HG02970 (cell line): ENCODE results near the gene ZBTB47.

Experiments used
- ATAC-seq: cut with Tn5 transposase; IDR thresholded peaks from one replicate; pipeline ENCODE4 v1.9.1; 2021; ENCODE audit warnings: mild to moderate bottlenecking, moderate library complexity, moderate number of reproducible peaks; ENCODE audit not compliant: unreplicated experiment, low FRiP score

ZBTB47 gene

DNA sequence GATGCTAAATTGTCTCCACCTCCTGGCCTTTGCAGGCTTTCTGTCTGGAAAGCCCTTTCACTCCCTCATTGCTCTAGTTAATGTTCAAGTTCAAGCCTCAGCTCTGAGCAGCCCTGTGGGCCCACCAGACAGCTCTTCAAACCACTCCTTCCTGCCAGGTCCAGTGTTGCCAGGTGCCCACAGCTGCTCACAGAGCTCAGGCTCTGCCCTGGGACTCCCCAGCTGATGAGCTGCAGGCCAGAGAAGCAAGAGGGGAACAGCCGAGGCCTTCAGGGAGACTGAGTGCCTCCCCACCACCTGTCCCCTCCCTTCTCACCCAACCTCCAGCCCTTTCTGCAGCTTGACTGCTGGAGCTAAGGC, 1.3 kb upstream of the ZBTB47 start:
- ATAC-seq: no peak

DNA sequence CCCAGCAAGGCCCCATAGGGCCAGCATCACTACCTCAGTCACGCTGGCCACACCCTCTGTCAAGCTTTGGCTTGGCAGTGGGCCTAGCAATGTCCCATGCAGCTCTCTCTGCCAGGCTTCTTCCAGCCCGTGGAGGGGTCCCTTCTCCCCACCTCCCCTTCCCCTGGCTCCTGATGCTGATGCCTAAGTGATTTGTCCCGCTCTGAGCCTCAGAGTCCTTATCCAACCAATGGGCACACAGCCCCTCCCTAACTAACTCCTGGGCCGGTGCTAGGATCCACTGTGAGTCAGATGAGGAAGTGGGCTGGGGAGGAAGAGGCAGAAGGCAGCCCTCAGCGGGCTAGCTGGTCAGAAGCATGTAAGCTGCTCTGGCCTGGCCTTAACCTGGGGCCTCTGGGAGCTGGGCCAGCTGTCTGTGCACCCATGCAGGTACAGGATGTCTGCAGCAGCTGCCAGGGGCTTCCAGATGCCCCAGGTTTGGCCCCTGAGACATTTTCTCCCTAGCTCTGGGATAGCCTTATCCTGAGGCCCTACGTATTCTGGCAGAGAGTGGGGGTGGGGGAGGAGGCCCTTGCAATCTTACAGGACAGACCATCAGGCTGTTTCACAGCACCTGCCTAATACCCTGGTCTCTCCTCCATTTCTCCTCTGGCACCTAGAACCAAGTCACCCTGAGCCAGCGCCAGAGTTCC, 740 bp upstream of the ZBTB47 start:
- no peak for ATAC-seq

DNA sequence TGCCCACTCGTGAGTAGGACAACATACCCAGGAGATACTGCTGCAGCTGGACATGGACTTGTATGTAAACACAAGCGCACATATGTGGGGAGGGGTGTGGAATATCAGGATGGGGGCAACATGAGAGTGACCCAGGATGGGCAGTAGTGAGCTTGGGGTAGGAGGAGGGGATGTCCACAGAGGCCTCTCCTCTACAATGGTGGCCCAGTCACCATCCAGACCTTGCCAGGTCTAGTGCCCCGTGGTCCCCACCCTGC, 266 bp upstream of the ZBTB47 start:
- ATAC-seq: no peak

DNA sequence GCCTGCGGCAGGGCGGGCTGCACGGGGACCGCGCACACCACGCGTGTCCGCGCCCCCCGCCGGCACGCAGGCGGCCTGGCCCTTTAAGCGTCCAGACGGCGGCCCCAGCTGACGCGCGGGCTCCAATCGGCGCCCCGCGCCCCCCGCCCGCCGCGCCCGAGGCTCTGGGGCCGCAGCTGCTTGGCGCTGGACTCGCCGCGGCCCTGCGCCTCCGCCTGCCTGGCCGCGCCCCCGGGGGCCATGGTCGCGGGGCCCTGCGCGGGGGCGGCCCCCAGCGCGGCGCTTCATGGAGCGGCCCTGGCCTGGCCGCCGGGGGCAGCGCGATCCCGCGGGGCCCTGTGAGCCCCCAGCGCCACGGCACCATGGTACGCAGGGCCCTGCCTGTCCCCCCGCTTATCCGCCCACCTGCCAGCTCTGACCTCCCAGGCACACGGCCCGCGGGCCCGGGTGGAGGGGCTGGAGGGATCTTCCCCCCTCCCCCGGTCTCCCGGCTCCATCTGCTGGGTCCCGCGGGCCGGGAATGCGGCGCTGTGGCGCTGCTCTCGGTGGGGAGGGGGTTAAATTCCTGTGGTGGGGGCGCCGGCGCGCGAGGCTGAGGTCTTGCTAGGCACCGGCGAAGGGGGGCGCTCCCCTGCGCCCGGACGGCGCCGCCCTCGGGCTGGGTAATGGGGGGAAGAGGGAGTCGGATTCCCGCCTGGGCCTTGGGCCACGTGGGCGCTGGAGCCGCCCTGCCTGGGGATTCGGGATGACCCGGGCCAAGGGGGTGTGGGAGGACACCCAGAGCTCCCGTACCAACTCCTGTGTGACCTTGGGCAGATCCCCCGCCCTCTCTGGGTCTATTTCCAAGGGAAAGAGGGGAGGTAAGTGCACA, 1.1 kb downstream of the ZBTB47 start:
- ATAC-seq: no peak

DNA sequence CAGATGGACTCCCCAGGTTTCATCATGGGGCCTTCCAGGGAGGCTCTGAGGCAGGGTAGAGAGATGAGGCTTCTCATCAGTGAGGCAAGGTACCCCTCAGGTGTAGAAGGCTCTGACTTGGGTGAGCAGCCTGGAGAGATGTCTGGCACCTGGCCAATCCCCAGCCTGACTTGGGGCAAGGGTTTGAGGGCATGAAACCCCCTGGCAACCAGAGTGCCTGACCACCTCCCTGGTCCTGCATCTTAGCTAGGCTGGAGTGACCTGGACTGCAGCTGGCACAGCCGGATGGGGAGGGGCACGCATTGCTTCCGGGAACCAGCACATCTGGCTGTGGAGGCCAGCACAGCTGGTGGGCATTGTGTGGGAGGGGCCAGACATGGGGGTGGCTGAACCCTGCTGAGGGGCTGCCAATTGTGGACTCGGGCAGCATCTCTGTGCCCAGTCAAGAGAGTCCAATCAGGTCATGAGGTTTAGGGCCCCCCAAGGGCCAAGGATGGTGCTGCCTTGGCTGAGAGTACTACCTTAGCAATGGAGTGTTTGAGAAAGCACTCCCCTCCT, 1.9 kb downstream of the ZBTB47 start:
- no peak for ATAC-seq

DNA sequence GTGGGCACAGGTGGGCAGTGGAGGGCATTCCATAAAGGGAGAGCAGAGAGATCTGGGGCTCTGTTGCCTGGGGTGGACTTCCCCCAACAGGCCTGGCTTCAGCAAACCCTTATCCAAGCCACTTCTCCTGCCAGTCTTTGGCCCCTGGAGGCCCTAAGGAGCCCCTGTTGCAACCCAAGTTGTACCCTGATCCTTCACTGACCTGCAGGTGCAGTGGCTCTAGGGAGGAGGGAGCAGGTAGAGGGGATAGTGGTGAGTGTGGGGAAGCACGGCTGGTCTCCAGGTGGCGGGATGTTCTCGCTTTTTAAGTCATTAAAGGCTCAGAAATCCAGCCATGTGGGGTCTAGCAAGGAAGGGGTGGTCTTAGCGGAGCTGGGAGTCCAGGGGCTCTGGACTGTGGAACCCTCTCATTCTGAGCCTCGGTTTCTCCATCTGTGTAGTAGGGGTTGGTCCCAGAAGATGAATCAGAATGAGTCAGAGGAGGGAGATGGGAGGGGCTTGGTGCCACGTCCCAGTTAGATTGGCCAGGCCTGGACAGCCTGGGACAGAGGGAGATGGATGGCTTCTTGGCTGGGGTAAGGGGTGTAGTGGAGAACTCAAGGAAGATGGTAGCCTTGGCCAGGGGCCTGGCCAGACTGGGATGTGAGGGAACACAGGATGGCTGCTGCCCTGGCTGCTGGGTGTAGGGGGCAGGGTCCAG, 2.6 kb downstream of the ZBTB47 start:
- ATAC-seq: no peak

DNA sequence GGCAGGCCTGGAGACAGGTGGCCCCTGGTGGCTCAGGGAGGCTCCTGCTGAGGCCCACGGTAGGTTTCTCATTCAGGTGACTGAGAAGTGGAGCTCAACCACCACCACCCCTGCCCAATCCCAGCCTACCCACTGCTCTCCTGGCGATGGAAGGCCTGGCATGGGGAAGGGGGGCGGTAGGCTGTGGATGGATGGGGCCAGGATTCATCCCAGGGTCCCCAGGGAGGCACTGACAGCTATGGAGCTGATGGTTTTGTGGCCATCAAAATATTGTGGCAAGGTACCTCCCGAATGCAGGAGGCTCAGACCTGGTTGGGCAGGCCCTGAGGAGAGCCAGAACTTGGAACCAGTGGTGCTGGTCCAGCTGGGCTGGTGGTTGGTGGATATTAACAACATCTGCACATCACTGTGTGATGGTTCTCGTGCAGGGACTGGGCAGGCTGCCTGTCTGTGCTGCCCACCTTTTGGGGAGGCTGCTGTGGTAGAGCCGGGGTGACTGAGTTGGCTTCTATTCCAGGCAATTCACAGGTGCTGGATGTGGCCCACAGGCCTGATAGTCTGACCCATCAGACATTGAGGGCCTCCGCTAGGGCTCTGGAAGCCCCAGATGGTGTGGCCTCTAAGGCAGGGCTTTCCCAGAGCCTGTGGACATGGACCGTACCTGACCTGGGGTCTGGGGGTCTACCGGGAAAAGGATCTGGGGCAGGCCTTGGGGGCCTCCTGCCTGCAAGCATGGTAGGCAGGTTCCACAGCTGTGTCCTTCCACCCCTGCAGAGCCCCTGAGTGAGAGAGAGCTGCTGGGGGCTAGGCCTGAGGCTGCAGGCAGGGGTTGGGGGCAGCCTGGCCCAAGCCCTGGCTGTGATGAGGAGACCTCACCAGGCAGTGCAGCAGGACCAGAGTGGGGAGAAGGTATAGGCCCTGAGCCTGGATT, 3.4 kb downstream of the ZBTB47 start:
- no peak for ATAC-seq

DNA sequence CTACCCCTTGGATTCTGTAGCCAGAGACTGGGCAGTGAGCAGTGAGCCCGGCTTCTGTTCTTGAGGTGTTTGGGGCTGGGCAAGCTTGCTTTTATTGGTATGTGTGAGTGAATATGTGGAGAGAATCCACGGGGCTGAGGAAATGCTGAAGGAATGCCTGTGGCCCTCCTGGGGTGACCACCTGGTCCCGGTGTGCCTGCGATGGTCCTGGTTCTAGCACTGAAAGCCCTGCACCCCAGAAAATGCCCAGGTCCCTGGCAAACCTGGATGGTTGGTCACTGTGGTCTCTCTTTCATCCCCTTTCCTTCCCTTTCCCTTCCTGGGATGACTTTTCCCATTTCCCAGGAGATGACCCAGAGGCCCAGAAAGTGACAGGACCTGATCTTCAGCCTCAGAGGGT, 4.2 kb downstream of the ZBTB47 start:
- no peak for ATAC-seq

DNA sequence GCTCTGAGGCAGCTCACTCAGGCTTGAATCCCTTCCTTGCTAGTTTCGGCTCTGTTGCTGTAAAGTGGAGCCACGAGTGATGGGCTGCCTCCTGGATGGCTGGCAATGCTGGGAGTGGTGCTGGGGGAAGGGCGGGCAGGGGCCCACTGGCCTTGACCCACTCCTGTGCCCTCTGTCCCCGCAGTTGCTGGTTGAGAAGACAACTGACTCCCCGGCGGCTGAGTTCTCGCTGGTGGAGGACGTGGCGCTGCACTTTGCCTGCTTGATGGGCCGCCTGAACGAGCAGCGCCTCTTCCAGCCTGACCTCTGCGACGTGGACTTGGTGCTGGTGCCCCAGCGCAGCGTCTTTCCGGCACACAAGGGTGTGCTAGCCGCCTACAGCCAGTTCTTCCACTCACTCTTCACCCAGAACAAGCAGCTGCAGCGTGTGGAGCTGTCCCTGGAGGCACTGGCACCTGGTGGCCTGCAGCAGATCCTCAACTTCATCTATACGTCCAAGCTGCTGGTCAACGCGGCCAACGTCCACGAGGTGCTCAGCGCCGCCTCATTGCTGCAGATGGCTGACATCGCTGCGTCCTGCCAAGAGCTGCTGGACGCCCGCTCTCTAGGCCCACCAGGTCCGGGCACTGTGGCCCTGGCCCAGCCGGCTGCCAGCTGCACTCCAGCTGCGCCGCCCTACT, 4.7 kb downstream of the ZBTB47 start:
- no peak for ATAC-seq

DNA sequence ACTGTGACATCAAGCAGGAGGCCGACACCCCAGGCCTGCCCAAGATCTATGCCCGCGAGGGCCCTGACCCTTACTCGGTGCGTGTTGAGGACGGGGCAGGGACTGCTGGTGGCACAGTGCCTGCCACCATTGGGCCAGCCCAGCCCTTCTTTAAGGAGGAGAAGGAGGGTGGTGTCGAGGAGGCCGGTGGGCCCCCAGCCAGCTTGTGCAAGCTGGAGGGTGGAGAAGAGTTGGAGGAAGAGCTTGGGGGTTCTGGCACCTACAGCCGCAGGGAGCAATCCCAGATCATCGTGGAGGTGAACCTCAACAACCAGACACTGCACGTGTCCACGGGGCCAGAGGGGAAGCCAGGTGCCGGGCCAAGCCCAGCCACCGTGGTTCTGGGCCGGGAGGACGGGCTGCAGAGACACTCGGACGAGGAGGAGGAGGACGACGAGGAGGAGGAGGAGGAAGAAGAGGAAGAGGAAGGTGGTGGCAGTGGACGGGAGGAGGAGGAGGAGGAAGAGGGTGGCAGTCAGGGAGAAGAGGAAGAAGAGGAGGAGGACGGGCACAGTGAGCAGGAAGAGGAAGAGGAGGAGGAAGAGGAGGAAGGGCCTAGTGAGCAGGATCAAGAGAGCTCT, 5.4 kb downstream of the ZBTB47 start:
- ATAC-seq: no peak

DNA sequence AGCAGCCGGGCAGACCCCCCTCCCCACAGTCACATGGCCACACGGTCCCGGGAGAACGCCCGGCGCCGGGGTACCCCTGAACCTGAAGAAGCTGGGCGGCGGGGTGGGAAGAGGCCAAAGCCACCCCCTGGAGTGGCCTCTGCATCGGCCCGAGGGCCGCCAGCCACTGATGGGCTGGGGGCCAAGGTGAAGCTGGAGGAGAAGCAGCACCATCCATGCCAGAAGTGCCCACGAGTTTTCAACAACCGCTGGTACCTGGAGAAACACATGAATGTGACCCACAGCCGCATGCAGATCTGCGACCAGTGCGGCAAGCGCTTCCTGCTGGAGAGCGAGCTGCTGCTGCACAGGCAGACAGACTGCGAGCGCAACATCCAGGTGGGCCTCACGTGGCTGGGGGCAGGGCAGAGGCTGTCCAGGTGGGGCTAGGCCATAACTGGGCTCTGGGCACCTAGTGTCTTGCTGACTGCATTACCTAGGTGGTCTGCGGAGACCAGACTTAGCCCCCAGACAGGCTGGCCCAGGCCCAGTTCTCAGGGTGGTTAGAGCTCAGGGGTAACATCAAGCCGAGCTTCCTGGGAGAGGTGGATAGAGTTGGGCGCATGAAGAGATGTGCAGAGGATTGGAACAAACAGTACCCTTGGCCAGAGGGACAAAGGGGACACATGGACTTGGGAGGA, 6.1 kb downstream of the ZBTB47 start:
- ATAC-seq: no peak

DNA sequence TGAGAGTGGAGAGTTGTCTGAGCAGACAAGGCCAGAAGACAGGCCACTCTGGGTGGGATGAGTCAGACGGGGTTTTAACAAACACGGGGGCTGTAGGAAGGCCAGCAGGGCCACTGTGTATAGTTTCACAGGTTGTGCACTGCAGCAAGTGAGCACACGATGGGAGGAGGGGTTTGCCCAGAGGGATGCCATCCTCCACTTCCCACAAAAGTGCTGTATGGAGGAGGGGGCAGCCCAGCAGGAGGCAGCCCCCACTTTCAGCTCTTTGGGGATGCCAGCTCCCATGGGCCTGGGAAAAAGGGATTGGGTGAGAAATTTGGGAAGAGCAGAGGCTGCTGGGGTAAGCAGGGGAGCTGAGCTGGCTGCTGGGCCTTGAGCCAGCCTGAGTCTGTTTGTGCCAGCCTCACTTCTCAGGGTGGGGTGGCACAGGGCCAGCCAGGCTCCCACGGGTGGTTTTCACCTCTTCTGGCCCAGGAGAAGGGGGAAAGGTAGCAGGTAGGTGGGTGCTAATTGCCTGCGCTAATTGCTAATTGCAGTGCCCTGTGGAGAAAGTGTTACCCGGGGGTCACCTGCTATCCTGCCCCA, 6.7 kb downstream of the ZBTB47 start:
- ATAC-seq: no peak

DNA sequence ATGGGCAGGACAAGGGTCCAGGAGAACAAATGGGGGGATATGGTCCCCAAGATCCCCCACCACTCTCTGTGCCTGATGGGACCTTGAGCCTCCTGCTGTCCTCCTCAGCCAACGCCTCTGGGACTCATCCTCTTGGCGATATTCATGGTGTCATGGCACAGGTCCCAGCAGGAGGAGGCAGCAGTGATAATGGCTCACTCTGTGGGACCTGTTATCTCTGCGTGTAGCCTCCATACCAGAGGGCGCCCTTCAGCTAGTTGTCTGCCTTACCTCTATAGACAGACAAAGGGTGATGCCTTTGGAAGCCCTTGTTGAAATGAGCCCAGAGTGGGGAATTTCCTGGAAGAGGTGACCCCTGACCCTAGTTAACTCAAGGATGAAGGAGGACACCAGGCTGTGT, 7.4 kb downstream of the ZBTB47 start:
- ATAC-seq: no peak

DNA sequence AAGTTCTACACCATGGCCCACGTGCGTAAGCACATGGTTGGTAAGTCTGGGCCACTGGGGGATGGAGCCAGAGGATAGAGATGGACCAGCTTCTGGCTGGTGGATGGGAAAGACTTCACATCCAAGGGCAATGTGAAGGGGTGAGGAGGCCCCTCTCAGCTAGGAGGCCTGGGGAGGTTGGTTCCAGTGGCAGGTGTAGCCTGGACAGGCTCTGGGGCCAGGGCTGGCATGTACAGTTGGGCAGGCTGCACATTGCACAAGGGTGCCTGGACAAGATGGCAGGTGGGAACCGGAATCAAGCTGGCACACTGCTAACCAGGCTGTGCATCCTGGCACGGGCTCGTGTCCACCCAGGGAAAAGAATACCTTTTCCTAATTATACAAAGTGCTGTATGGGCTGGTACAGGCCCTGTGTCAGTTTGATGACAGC, 8.1 kb downstream of the ZBTB47 start:
- ATAC-seq: no peak

DNA sequence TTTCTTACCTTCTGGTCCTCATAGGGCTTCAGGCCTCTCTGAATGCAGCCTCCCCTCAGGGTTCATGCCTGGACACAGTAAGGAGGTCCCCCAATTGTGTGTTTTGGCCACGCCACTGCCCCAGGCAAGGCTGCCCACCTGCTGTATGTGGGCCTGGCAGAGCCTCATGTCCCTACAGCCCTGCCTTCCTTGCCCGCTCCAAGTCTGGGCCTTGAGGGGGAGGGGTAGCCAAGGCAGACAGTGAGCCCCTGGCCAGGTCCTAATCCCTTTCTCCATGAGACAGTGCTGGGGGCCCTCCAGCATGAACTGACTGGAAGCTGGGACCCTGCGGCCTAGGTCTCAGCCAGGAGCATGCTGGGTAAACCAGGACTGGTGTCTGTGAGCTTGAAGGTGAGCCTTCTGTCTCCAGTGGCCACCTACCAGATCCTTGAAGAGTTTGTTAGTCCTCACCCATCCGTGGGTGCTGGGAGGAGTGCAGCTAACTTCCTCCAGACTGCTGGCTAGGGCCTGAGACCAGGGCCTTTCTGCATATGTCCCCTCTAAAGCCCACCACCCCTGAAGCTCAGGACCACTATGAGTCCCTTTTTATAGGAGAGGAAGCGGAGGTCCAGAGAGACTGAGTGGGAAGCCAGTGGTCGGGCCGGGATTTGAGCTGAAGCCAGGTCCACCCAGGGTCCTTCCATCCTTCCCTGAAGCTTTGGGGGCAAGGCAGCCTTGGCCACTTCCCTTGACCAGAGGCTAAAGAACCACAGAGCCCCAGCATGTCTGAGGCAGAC, 8.7 kb downstream of the ZBTB47 start:
- ATAC-seq: no peak

DNA sequence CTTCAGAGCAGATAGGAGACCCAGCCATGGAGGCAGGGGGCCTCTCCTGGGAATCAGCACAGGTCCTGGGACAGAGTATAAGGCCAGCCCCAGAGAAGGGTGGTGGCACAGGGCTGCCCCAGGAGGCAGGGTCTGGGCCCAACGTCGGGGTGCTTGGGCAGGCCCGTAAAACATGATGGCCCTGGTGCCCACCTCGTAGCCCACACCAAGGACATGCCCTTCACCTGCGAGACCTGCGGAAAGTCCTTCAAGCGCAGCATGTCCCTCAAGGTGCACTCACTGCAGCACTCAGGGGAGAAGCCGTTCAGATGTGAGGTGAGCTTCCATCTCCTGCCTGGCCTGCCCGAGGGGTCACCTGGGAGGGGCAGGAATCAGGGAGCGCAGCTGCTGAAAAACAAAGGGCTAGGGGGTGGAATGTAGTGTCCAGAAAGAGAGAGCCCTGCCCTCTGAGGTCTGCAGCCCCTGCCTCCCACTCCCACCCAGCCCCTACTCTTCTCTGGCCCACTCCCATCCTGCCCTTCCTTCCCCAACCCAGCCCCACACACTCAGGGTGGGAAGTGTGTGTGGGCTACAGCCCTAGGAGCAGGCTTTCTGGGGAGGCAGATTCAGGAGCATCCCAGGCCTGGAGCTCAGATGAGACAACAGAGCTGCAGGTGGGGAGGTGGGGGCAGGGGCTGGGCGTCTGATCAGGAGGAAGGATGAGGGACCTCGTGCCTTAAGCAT, 9.5 kb downstream of the ZBTB47 start:
- ATAC-seq: no peak
